ENCODE measurements around the gene KLF7. TPM values are rescaled to one million over a fixed set of nuclear protein-coding genes. Genes with fewer than 3 reads are reported as not detected.

Gene KLF7
- total and polyA plus RNA-seq, 4 donors: 4.4 to 51.8 (median 22.3) TPM

GRCh38 chr2:207167099-207167923, 1.6 kb upstream of the KLF7 start:
- Histone ChIP-seq H3K27ac (ENCODE audit: low read depth in 1 of 2, low read length in 1 of 2) (peak overlapping the region; percentile 100), H3K27me3 (ENCODE audit: control insufficient read depth in 3 of 3, insufficient read depth in 3 of 3, low read length in 2 of 3) (no peaks in the 10 kb centered on the region), H3K4me1 (ENCODE audit: control insufficient read depth in 5 of 5, insufficient read depth in 5 of 5, low read length in 5 of 5) (peaks cover 3 to 30% (median 8%) of the 10 kb centered on the region in 5 donors), H3K9ac (ENCODE audit: insufficient read depth in 1 of 2, low read length in 2 of 2) (peak overlapping the region; percentile 42 to 90), H3K36me3 (ENCODE audit: control insufficient read depth in 4 of 4, insufficient read depth in 4 of 4, low read length in 4 of 4) (no peaks in the 10 kb centered on the region), H3K9me3 (ENCODE audit: control insufficient read depth in 4 of 4, insufficient read depth in 3 of 4, low read length in 3 of 4) (no peaks in the 10 kb centered on the region), H3K4me3 (peak overlapping the region; percentile 20)
- DNase-seq (peak in 2 of 3 donors; percentile 69 to 80), ATAC-seq (ENCODE audit: insufficient read depth, low FRiP score) (no peak)
- 24 to 26% methylated on average over 18 of the region's 18 CpGs for WGBS, 2 donors
- no peak for TF ChIP-seq CTCF (IDR thresholded peaks at IDR 0.05; ENCODE audit: control extremely low read depth, extremely low read depth)

- DNase-seq: peak; percentile 84 to 88 (median 87)
- TF ChIP-seq CTCF (IDR thresholded peaks at IDR 0.05; ENCODE audit: control extremely low read depth, extremely low read depth): no peak
- Histone ChIP-seq H3K36me3 (ENCODE audit: control insufficient read depth in 4 of 4, insufficient read depth in 4 of 4, low read length in 4 of 4) (no peaks in the 10 kb centered on the region), H3K27me3 (ENCODE audit: control insufficient read depth in 3 of 3, insufficient read depth in 3 of 3, low read length in 2 of 3) (no peaks in the 10 kb centered on the region), H3K9ac (ENCODE audit: insufficient read depth in 1 of 2, low read length in 2 of 2) (peak overlapping the region; percentile 90 to 95), H3K4me1 (ENCODE audit: control insufficient read depth in 5 of 5, insufficient read depth in 5 of 5, low read length in 5 of 5) (peaks cover 3 to 30% (median 13%) of the 10 kb centered on the region in 5 donors), H3K9me3 (ENCODE audit: control insufficient read depth in 4 of 4, insufficient read depth in 3 of 4, low read length in 3 of 4) (no peaks in the 10 kb centered on the region), H3K27ac (ENCODE audit: low read depth in 1 of 2, low read length in 1 of 2) (peak overlapping the region; percentile 100), H3K4me3 (peak overlapping the region; percentile 57)
- WGBS, 2 donors: 0 to 1% methylated on average over 68 to 86 of the region's 86 CpGs
- peak; percentile 78 for ATAC-seq (ENCODE audit: insufficient read depth, low FRiP score)
These were observed 776 bp upstream of the KLF7 start for GRCh38 chr2:207166349-207167098.

- 0% methylated on average over 20 of the region's 20 CpGs for WGBS, 2 donors
- TF ChIP-seq CTCF (IDR thresholded peaks at IDR 0.05; ENCODE audit: control extremely low read depth, extremely low read depth): no peak
- ATAC-seq (ENCODE audit: insufficient read depth, low FRiP score) (peak; percentile 91), DNase-seq (peak; percentile 100)
- Histone ChIP-seq H3K27ac (ENCODE audit: low read depth in 1 of 2, low read length in 1 of 2) (peak overlapping the region; percentile 100), H3K27me3 (ENCODE audit: control insufficient read depth in 3 of 3, insufficient read depth in 3 of 3, low read length in 2 of 3) (no peaks in the 10 kb centered on the region), H3K9me3 (ENCODE audit: control insufficient read depth in 4 of 4, insufficient read depth in 3 of 4, low read length in 3 of 4) (no peaks in the 10 kb centered on the region), H3K4me3 (no peak overlapping the region), H3K9ac (ENCODE audit: insufficient read depth in 1 of 2, low read length in 2 of 2) (peak overlapping the region in 1 of 2 donors; percentile 95), H3K4me1 (ENCODE audit: control insufficient read depth in 5 of 5, insufficient read depth in 5 of 5, low read length in 5 of 5) (peaks cover 4 to 30% (median 17%) of the 10 kb centered on the region in 5 donors), H3K36me3 (ENCODE audit: control insufficient read depth in 4 of 4, insufficient read depth in 4 of 4, low read length in 4 of 4) (no peaks in the 10 kb centered on the region)
These were observed 246 bp upstream of the KLF7 start for GRCh38 chr2:207166039-207166348.
